ENCODE data around the gene LRRC34.

- TF ChIP-seq CTCF (IDR thresholded peaks at IDR 0.05) = no peak
- TF ChIP-seq POLR2A (IDR thresholded peaks at IDR 0.05) = no peak
Observed at GRCh38 chr3:169792359-169792758, 20.3 kb downstream of the LRRC34 start.

Data from tibial nerve (tissue), 3 donors.